ENCODE results near the gene SHANK3.

Gene SHANK3

DNA sequence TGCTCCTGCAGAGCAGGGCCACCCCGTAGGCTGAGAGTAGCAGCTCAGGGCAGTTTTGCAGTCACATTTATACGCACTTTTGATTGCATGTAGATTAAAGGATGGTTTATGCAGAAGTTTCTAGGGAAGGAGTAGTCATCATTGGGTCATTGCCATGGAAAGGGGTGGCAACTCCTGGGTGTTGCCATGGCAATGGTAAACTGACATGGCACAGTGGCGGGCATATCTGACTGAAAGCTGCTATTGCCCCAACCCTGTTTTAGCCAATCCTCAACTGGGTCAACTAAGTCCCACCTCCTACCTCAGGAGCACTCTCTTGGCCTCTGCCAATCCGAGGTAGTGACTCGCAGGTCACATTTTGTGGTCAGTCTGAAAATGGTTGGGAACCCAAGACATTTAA lies 42.2 kb upstream of the SHANK3 start:
- WGBS (ENCODE audit: extremely low coverage, insufficient coverage, insufficient read length): no CpG with 5 or more reads among the region's 5 CpGs
- Histone ChIP-seq H3K27me3 (ENCODE audit: insufficient read depth, low read length) (no peaks in the 10 kb centered on the region), H3K4me3 (ENCODE audit: low read depth, low read length) (no peak overlapping the region), H3K79me1 (ENCODE audit: low read length) (peaks cover 7% of the 10 kb centered on the region), H2BK12ac (ENCODE audit: low read length) (no peak overlapping the region), H2AFZ (ENCODE audit: insufficient read depth, low read length, poor library complexity) (no peak overlapping the region), H4K12ac (ENCODE audit: low read depth, low read length) (no peak overlapping the region), H2BK5ac (ENCODE audit: low read depth, low read length, poor library complexity) (no peak overlapping the region), H4K8ac (ENCODE audit: low read depth, low read length) (no peak overlapping the region), H2BK120ac (ENCODE audit: insufficient read depth, low read length, poor library complexity) (no peak overlapping the region), H3K4me2 (ENCODE audit: low read length) (no peak overlapping the region), H3K9ac (ENCODE audit: low read length) (no peak overlapping the region), H3K27ac (ENCODE audit: low read depth, low read length) (no peak overlapping the region), H4K91ac (ENCODE audit: low read depth, low read length) (no peak overlapping the region), H3K4me1 (ENCODE audit: control insufficient read depth in 1 of 2, insufficient read depth in 2 of 2, low read length in 2 of 2) (peaks cover 12 to 13% of the 10 kb centered on the region in 2 experiments), H3K18ac (ENCODE audit: low read length) (no peak overlapping the region), H3K79me2 (ENCODE audit: control insufficient read depth, insufficient read depth, low read length, poor library complexity) (peaks cover 5% of the 10 kb centered on the region), H3K14ac (ENCODE audit: low read length) (no peak overlapping the region), H3K36me3 (ENCODE audit: control insufficient read depth in 1 of 2, insufficient read depth in 2 of 2, low read length in 2 of 2) (peaks cover 5 to 9% of the 10 kb centered on the region in 2 experiments), H3K9me3 (ENCODE audit: insufficient read depth, low read depth, low read length) (peaks cover 3% of the 10 kb centered on the region), H3K4ac (ENCODE audit: low read depth, low read length) (no peak overlapping the region), H2AK5ac (ENCODE audit: low read length) (no peak overlapping the region), H3K23ac (ENCODE audit: low read length) (no peak overlapping the region)
- no peak for DNase-seq

DNA sequence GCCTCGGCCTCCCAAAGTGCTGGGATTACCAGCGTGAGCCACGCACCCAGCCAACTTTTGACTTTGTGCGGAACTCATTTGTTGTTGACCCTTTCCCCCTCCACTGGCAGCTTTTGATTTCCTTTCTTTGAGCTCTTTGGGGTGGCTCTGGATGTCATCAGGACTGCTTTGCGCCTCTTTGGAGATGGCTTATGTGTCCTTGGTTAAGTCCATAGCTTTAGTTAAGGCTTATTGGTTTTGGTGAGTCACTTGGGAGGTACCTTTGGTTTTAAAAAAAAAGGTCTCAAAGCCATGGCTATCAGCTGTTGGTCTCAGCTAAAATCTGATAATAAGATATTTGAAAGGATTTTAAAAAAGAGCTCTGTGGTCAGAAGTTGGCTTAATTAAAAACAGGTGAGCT lies 39.5 kb upstream of the SHANK3 start:
- no peak overlapping the region for H4K12ac ChIP-seq (ENCODE audit: low read depth, low read length)
- DNase-seq: no peak
- H3K4me1 ChIP-seq (ENCODE audit: control insufficient read depth in 1 of 2, insufficient read depth in 2 of 2, low read length in 2 of 2): peaks cover 6 to 7% of the 10 kb centered on the region in 2 experiments
- peaks cover 2% of the 10 kb centered on the region for H3K79me1 ChIP-seq (ENCODE audit: low read length)
- WGBS (ENCODE audit: extremely low coverage, insufficient coverage, insufficient read length): no CpG with 5 or more reads among the region's 5 CpGs
- no peak overlapping the region for H3K4me2 ChIP-seq (ENCODE audit: low read length)
- H3K14ac ChIP-seq (ENCODE audit: low read length): no peak overlapping the region
- H3K18ac ChIP-seq (ENCODE audit: low read length): no peak overlapping the region
- no peaks in the 10 kb centered on the region for H3K27me3 ChIP-seq (ENCODE audit: insufficient read depth, low read length)
- H2BK5ac ChIP-seq (ENCODE audit: low read depth, low read length, poor library complexity): no peak overlapping the region
- H3K27ac ChIP-seq (ENCODE audit: low read depth, low read length): no peak overlapping the region
- H3K79me2 ChIP-seq (ENCODE audit: control insufficient read depth, insufficient read depth, low read length, poor library complexity): no peaks in the 10 kb centered on the region
- no peak overlapping the region for H3K4ac ChIP-seq (ENCODE audit: low read depth, low read length)
- no peak overlapping the region for H2BK120ac ChIP-seq (ENCODE audit: insufficient read depth, low read length, poor library complexity)
- H2AK5ac ChIP-seq (ENCODE audit: low read length): no peak overlapping the region
- no peak overlapping the region for H2AFZ ChIP-seq (ENCODE audit: insufficient read depth, low read length, poor library complexity)
- H2BK12ac ChIP-seq (ENCODE audit: low read length): no peak overlapping the region
- no peak overlapping the region for H4K8ac ChIP-seq (ENCODE audit: low read depth, low read length)
- no peak overlapping the region for H3K4me3 ChIP-seq (ENCODE audit: low read depth, low read length)
- H4K91ac ChIP-seq (ENCODE audit: low read depth, low read length): no peak overlapping the region
- peaks cover 5% of the 10 kb centered on the region for H3K9me3 ChIP-seq (ENCODE audit: insufficient read depth, low read depth, low read length)
- no peak overlapping the region for H3K9ac ChIP-seq (ENCODE audit: low read length)
- no peaks in the 10 kb centered on the region for H3K36me3 ChIP-seq (ENCODE audit: control insufficient read depth in 1 of 2, insufficient read depth in 2 of 2, low read length in 2 of 2)
- H3K23ac ChIP-seq (ENCODE audit: low read length): no peak overlapping the region

DNA sequence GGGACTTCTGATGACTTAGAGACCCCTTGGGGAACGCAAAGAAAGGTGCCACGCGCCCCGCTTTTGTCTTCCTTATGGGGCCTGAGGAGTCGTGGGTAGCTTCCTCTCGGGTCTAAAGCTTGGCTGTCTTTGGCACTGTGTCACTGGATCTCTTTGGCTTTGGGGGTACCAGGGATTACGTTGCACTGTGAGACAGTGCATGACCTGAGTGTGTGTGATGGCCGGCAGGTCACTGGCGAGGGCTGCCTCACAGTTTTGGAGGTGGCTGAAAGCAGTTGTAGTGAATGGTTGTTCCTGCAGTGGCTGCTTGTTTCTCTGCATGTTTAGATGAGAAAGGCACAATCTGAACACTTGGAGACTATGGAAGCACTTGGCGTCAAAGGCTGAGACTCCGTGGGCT lies 38.9 kb upstream of the SHANK3 start:
- H2AFZ ChIP-seq (ENCODE audit: insufficient read depth, low read length, poor library complexity): no peak overlapping the region
- no peak overlapping the region for H2BK120ac ChIP-seq (ENCODE audit: insufficient read depth, low read length, poor library complexity)
- H2AK5ac ChIP-seq (ENCODE audit: low read length): no peak overlapping the region
- no peak for DNase-seq
- no peak overlapping the region for H4K8ac ChIP-seq (ENCODE audit: low read depth, low read length)
- H3K79me1 ChIP-seq (ENCODE audit: low read length): no peaks in the 10 kb centered on the region
- H2BK12ac ChIP-seq (ENCODE audit: low read length): no peak overlapping the region
- H3K4ac ChIP-seq (ENCODE audit: low read depth, low read length): no peak overlapping the region
- no peak overlapping the region for H3K18ac ChIP-seq (ENCODE audit: low read length)
- no peak overlapping the region for H3K14ac ChIP-seq (ENCODE audit: low read length)
- H3K4me2 ChIP-seq (ENCODE audit: low read length): no peak overlapping the region
- no peak overlapping the region for H4K91ac ChIP-seq (ENCODE audit: low read depth, low read length)
- no peak overlapping the region for H3K4me3 ChIP-seq (ENCODE audit: low read depth, low read length)
- H4K12ac ChIP-seq (ENCODE audit: low read depth, low read length): no peak overlapping the region
- WGBS (ENCODE audit: extremely low coverage, insufficient coverage, insufficient read length): no CpG with 5 or more reads among the region's 11 CpGs
- H3K9ac ChIP-seq (ENCODE audit: low read length): no peak overlapping the region
- H3K9me3 ChIP-seq (ENCODE audit: insufficient read depth, low read depth, low read length): peaks cover 2% of the 10 kb centered on the region
- H3K4me1 ChIP-seq (ENCODE audit: control insufficient read depth in 1 of 2, insufficient read depth in 2 of 2, low read length in 2 of 2): peaks cover 2% of the 10 kb centered on the region in 2 experiments
- H3K27ac ChIP-seq (ENCODE audit: low read depth, low read length): no peak overlapping the region
- H3K79me2 ChIP-seq (ENCODE audit: control insufficient read depth, insufficient read depth, low read length, poor library complexity): no peaks in the 10 kb centered on the region
- H3K36me3 ChIP-seq (ENCODE audit: control insufficient read depth in 1 of 2, insufficient read depth in 2 of 2, low read length in 2 of 2): no peaks in the 10 kb centered on the region
- no peak overlapping the region for H2BK5ac ChIP-seq (ENCODE audit: low read depth, low read length, poor library complexity)
- no peak overlapping the region for H3K23ac ChIP-seq (ENCODE audit: low read length)
- no peaks in the 10 kb centered on the region for H3K27me3 ChIP-seq (ENCODE audit: insufficient read depth, low read length)

DNA sequence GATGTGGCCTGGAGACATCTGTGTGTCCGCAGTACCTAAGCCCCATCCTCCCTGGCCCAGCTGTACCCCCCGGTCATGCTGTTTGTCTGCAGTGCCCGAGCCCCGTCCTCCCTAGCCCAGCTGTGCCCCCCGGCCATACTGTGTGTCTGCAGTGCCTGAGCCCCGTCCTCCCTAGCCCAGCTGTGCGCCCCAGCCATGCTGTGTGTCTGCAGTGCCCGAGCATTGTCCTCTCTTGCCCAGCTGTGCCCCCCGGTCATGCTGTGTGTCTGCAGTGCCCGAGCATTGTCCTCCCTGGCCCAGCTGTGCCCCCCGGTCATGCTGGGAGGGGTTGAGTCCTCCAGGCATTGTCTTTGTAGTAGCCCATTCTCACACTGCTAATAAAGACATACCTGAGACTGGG lies 37.0 kb upstream of the SHANK3 start:
- Histone ChIP-seq H2BK120ac (ENCODE audit: insufficient read depth, low read length, poor library complexity) (no peak overlapping the region), H2BK12ac (ENCODE audit: low read length) (no peak overlapping the region), H2AFZ (ENCODE audit: insufficient read depth, low read length, poor library complexity) (no peak overlapping the region), H3K27me3 (ENCODE audit: insufficient read depth, low read length) (no peaks in the 10 kb centered on the region), H3K4me1 (ENCODE audit: control insufficient read depth in 1 of 2, insufficient read depth in 2 of 2, low read length in 2 of 2) (no peaks in the 10 kb centered on the region), H3K14ac (ENCODE audit: low read length) (no peak overlapping the region), H3K79me2 (ENCODE audit: control insufficient read depth, insufficient read depth, low read length, poor library complexity) (no peaks in the 10 kb centered on the region), H3K79me1 (ENCODE audit: low read length) (no peaks in the 10 kb centered on the region), H3K18ac (ENCODE audit: low read length) (no peak overlapping the region), H4K12ac (ENCODE audit: low read depth, low read length) (no peak overlapping the region), H3K4me2 (ENCODE audit: low read length) (no peak overlapping the region), H3K27ac (ENCODE audit: low read depth, low read length) (no peak overlapping the region), H3K36me3 (ENCODE audit: control insufficient read depth in 1 of 2, insufficient read depth in 2 of 2, low read length in 2 of 2) (no peaks in the 10 kb centered on the region), H3K9me3 (ENCODE audit: insufficient read depth, low read depth, low read length) (peaks cover 2% of the 10 kb centered on the region), H3K9ac (ENCODE audit: low read length) (no peak overlapping the region), H4K91ac (ENCODE audit: low read depth, low read length) (no peak overlapping the region), H3K4me3 (ENCODE audit: low read depth, low read length) (no peak overlapping the region), H3K4ac (ENCODE audit: low read depth, low read length) (no peak overlapping the region), H3K23ac (ENCODE audit: low read length) (no peak overlapping the region), H4K8ac (ENCODE audit: low read depth, low read length) (no peak overlapping the region), H2BK5ac (ENCODE audit: low read depth, low read length, poor library complexity) (no peak overlapping the region), H2AK5ac (ENCODE audit: low read length) (no peak overlapping the region)
- no peak for DNase-seq
- no CpG with 5 or more reads among the region's 11 CpGs for WGBS (ENCODE audit: extremely low coverage, insufficient coverage, insufficient read length)
